ENCODE measurements around the gene ADIPOR2. TPM values are rescaled to one million over a fixed set of nuclear protein-coding genes. Genes with fewer than 3 reads are reported as not detected.

The ADIPOR2 gene
- total and polyA plus RNA-seq, 2 donors (not counting 1 experiment from before 2014, with no cell fraction given), result 9.2 to 35.9 TPM

GRCh38 chr12:1777798-1778197, 86.9 kb downstream of the ADIPOR2 start:
- CTCF ChIA-PET, result no interaction called here

GRCh38 chr12:1778911-1779310, 88.0 kb downstream of the ADIPOR2 start:
- H3K79me2 ChIP-seq (ENCODE audit: control insufficient read depth, insufficient read depth, low read length), result no peaks in the 10 kb centered on the region
- no peak for DNase-seq

More at GRCh38 chr12:1777798-1778197, 86.9 kb downstream of the ADIPOR2 start:
- Mint-ChIP-seq H3K27me3 (no peaks in the 10 kb centered on the region), H3K9me3 (ENCODE audit: insufficient read depth) (no peaks in the 10 kb centered on the region), H3K4me1 (no peaks in the 10 kb centered on the region), H3K27ac (no peak overlapping the region), H3K4me3 (no peak overlapping the region)
- intact Hi-C loops (cut with micrococcal nuclease), result loop anchor here (5.0 kb wide), 1 partner anchor 85 kb away; the partner anchor contains the start of gene ADIPOR2
- no CpG with 5 or more reads among the region's 5 CpGs for WGBS (ENCODE audit: insufficient coverage)
- DNase-seq, result no peak
- H3K27me3 ChIP-seq (replicated peaks in 1 of 4; ENCODE audit: control extremely low read depth in 1 of 4, control insufficient read depth in 3 of 4, insufficient read depth in 4 of 4, low read length in 3 of 4), result no peaks in the 10 kb centered on the region
- no peaks in the 10 kb centered on the region for H3K9me3 ChIP-seq (ENCODE audit: control extremely low read depth in 1 of 3, control insufficient read depth in 2 of 3, insufficient read depth in 1 of 3, low read length in 2 of 3)
- TF ChIP-seq EZH2 (IDR thresholded peaks at IDR 0.05; ENCODE audit: borderline replicate concordance, insufficient read depth, low read depth, low read length, poor library complexity, severe bottlenecking) (no peak), CTCF (IDR thresholded peaks at IDR 0.05) (no peak)
- POLR2A ChIA-PET, result no interaction called here
- H4K20me1 ChIP-seq (ENCODE audit: control insufficient read depth, insufficient read depth, low read length, poor library complexity, severe bottlenecking), result no peaks in the 10 kb centered on the region
- H3K27ac ChIP-seq (ENCODE audit: low read length in 2 of 2), result no peak overlapping the region
- peaks cover 10 to 40% of the 10 kb centered on the region in 2 experiments for H3K36me3 ChIP-seq (replicated peaks in 1 of 2; ENCODE audit: control extremely low read depth in 1 of 2, control insufficient read depth in 1 of 2, extremely low read depth in 1 of 2, insufficient read depth in 2 of 2, low read length in 1 of 2)
- no peak overlapping the region for H2AFZ ChIP-seq (ENCODE audit: insufficient read depth, low read depth, low read length, poor library complexity, severe bottlenecking)
- H3K4me3 ChIP-seq (ENCODE audit: control extremely low read depth in 1 of 5, extremely low read depth in 1 of 5, insufficient read depth in 1 of 5, low read depth in 2 of 5, low read length in 4 of 5), result no peak overlapping the region
- no peaks in the 10 kb centered on the region for H3K4me1 ChIP-seq (ENCODE audit: control insufficient read depth in 2 of 2, insufficient read depth in 2 of 2, low read length in 2 of 2)
- no peak overlapping the region for H3K9ac ChIP-seq (ENCODE audit: low read length)
- H3K4me2 ChIP-seq (replicated peaks; ENCODE audit: low read depth, low read length, poor library complexity, severe bottlenecking), result no peak overlapping the region
- no peaks in the 10 kb centered on the region for H3K79me2 ChIP-seq (ENCODE audit: control insufficient read depth, insufficient read depth, low read length)
- ATAC-seq (ENCODE audit: low read depth), result no peak

More at GRCh38 chr12:1778911-1779310, 88.0 kb downstream of the ADIPOR2 start:
- intact Hi-C loops (cut with micrococcal nuclease), result loop anchor here (5.0 kb wide), 1 partner anchor 87 kb away; the partner anchor contains the start of gene ADIPOR2
- Histone ChIP-seq H2AFZ (ENCODE audit: insufficient read depth, low read depth, low read length, poor library complexity, severe bottlenecking) (no peak overlapping the region), H3K36me3 (replicated peaks in 1 of 2; ENCODE audit: control extremely low read depth in 1 of 2, control insufficient read depth in 1 of 2, extremely low read depth in 1 of 2, insufficient read depth in 2 of 2, low read length in 1 of 2) (peaks cover 10 to 36% of the 10 kb centered on the region in 2 experiments), H3K27ac (ENCODE audit: low read length in 2 of 2) (no peak overlapping the region), H4K20me1 (ENCODE audit: control insufficient read depth, insufficient read depth, low read length, poor library complexity, severe bottlenecking) (no peaks in the 10 kb centered on the region), H3K27me3 (replicated peaks in 1 of 4; ENCODE audit: control extremely low read depth in 1 of 4, control insufficient read depth in 3 of 4, insufficient read depth in 4 of 4, low read length in 3 of 4) (no peaks in the 10 kb centered on the region), H3K4me1 (ENCODE audit: control insufficient read depth in 2 of 2, insufficient read depth in 2 of 2, low read length in 2 of 2) (no peaks in the 10 kb centered on the region), H3K4me3 (ENCODE audit: control extremely low read depth in 1 of 5, extremely low read depth in 1 of 5, insufficient read depth in 1 of 5, low read depth in 2 of 5, low read length in 4 of 5) (no peak overlapping the region), H3K9ac (ENCODE audit: low read length) (no peak overlapping the region), H3K9me3 (ENCODE audit: control extremely low read depth in 1 of 3, control insufficient read depth in 2 of 3, insufficient read depth in 1 of 3, low read length in 2 of 3) (no peaks in the 10 kb centered on the region), H3K4me2 (replicated peaks; ENCODE audit: low read depth, low read length, poor library complexity, severe bottlenecking) (no peak overlapping the region)
- Mint-ChIP-seq H3K27ac (no peak overlapping the region), H3K4me1 (no peaks in the 10 kb centered on the region), H3K9me3 (ENCODE audit: insufficient read depth) (no peaks in the 10 kb centered on the region), H3K27me3 (no peaks in the 10 kb centered on the region), H3K4me3 (no peak overlapping the region)
- ChIA-PET POLR2A (no interaction called here), CTCF (interaction anchor here (1.6 kb wide), 1 partner anchor 126 kb away, joined by 9 read pairs; no protein-coding TSS in a partner anchor)
- TF ChIP-seq CTCF (IDR thresholded peaks at IDR 0.05) (no peak), EZH2 (IDR thresholded peaks at IDR 0.05; ENCODE audit: borderline replicate concordance, insufficient read depth, low read depth, low read length, poor library complexity, severe bottlenecking) (no peak)
- ATAC-seq (ENCODE audit: low read depth), result no peak
- WGBS (ENCODE audit: insufficient coverage), result no CpG with 5 or more reads among the region's 4 CpGs

All from B cell (primary cell).